NCI-H2196 (cell line): ENCODE results near the gene PDE9A.

Experiments
- DNase-seq: peaks from one replicate; lab custom pipeline; 2025; ENCODE audit not compliant: unreplicated experiment; lab: John Stamatoyannopoulos, UW

Gene PDE9A

DNA sequence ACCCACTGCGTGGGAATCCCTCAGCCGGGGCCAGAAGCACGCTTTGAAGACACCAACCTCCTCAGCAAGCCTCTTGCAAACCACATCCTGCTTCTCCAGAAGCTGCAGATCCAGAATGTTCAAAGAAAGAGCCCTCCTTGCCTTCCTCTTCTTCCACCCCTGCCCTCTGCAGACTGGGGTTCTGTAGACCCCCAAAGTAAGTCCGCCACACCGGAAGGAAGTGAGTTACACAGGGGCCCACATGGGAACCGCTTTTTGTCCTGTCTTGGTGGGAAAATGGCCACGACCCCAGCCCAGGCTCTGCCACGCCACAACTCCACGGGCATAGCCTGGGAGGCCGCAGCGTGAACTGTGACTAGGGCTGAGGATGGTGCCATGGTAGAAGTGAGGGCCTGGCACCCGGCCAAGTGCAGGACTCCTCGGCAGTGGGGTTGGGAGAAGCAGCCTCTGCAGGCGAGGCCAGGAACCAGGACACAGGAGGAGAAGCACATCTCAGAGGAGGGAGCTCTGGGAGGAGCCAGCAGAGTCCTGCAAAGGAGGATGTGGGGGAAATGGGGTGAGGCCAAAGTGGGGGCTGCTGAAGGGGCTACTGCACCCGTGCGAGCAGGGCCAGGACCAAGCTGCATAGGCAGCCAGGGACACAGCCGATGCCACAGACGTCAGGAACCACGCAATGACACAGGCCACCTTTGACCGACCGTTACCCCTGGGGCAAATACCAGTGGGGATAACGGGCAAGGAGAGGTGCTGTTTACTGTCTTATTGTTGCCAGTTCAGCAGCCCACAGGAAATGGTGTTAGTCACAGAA, 30.9 kb downstream of the PDE9A start:
- no peak for DNase-seq

DNA sequence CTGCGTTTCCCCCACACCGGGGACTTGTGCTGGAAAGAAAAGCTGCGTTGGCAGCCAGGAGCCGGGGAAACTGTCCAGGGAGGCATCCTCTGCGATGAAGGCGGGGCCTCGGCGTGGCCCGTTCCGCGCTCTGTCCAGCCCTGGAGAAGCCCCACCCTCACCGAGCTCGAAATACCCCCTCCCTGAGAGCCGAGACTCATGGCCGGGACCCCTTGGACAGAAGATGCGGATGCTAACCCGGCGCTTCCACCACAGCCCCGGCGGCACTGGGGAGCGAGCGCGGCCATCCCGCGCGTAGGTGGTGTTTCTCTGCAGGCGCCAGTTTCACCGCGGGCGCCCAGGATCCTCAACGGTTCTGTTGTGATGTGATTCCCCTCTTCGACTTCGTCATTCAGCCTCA, 31.6 kb downstream of the PDE9A start:
- no peak for DNase-seq

DNA sequence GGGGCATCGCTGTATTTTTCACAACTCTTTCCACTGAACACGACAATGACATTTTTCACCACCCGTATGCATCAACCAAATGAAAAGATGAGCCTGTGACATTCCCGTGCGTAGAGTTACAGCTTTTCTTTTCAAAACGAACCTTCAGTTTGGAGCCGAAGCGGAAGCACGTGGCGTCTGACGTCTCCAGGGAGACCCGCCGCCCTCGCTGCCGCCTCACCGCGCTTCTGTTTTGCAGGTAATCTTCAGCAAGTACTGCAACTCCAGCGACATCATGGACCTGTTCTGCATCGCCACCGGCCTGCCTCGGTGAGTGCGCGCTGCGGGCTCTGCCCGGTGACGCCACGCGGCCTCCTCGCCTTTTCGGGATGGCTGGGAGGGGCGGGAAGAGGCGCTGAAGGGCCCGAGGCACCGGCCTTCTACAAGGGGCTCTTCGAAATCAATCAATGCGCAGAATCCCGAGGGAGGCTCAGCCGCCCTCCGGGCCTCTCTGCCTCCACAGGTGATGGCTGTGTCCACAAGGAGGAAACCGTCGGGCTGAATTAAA, 32.6 kb downstream of the PDE9A start:
- DNase-seq = no peak

DNA sequence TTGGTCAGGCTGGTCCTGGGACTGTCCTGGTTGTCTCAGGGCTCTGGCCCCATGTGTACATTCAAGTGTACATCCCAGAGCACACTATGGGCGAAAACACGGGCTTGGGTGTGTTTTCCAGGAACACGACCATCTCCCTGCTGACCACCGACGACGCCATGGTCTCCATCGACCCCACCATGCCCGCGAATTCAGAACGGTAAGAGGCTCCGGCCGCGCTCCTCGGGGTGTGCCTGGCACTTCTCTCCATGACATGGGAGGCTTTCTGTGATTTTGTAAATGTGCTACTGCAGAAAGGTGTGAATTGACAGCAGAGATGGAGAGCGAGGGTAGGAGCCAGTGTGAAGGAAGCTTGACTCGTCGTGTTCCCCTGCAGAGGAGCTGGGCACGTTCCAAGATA, 34.4 kb downstream of the PDE9A start:
- DNase-seq = no peak

DNA sequence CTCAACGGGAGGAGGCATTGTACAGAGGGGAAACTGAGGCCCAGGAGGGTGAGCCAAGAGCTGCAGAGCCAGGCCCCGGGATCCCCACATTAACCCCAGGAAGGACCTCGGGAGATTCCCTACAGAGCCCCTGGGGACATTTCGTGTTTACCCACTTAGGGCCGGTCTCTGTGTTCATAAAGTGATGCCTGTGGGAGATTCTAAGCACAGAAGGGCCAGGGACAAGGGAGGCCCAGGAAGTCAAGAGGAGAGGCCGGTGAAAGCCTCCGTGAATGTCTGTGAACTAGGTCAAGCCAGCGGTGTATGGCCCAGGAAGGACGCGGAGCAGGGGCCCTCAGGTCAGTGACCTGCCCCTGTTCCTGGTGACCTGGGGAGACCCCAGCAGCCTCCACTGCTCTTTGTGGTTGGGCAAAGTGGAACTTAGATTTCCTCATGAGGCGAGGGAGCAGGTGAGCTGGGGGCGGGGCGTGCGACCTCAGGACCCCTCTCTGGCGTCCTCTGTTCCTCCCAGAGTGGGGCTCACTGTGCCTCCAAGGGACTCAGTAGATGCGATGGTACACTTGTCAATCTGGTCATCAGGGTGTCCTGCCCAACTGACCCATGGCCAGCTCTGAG, 34.9 kb downstream of the PDE9A start:
- DNase-seq = no peak

DNA sequence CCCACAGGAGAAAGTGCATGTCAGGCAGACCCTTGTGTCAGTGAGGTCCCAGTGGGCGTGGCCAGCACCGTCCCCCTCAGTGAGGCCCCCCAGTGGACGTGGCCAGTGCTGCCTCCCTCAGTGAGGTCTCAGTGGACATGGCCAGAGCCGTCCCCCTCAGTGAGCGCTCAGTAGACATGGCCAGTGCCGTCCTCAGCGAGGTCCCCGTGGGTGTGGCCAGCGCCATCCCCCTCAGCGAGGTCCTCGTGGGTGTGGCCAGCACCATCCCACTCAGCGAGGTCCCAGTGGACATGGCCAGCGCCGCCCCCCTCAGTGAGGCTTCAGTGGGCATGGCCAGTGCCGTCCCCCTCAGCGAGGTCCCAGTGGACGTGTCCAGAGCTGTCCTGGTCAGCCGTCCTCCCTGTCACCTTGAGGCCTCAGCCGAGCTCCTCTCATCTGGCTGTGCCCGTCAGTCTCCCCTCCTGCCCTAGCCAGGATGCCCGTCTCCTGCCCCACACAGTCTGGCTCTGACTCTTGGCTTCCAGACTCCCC, 35.5 kb downstream of the PDE9A start:
- DNase-seq = no peak

DNA sequence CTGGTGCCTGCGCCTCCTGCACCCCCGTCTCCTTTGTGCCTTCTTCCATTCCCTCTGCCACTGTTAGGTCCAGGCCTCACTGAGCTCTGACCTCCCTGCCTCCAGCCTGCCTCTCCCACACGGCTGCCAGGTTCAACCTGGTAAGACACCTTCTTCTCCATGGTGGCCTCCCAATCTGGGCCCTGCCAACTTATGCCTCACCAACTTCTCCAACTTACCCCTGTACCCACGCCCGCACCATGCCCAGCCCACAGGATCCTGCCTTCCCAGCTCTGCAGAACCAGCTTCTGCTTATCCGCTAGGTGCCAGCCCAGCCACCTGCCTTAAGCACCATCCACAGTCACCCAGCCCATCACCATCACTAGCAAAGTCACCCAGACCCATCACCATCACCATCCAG, 37.2 kb downstream of the PDE9A start:
- DNase-seq = no peak

DNA sequence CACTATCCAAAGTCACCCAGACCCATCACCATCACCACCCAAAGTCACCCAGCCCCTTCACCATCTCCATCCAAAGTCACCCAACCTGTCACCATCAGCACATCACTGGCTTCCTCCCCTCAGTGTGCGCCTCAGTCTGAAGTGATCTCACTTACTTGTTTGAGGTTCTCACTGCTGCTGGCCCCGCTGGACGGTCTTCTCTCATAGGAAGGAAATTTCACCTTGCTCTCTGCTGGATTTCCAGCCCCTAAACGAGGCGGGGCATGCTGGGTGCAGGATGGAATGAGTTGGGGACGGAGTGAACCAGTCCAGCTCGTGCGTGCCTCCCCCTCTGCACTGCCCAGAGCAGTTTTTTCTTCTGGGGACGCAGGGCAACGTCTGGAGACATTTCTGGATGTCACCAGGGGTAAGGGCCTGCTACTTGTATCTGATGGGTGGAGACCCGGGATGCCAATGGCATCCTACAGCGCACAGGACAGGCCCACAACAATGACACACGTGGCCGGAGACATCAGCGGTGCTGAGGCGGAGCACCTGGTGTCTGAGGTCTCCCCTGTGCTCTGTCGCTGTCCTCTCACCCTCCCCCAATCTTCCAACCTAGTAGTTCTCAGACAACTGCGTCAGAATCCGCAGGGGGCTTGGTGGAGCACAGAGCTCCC, 38.6 kb downstream of the PDE9A start:
- DNase-seq = no peak

DNA sequence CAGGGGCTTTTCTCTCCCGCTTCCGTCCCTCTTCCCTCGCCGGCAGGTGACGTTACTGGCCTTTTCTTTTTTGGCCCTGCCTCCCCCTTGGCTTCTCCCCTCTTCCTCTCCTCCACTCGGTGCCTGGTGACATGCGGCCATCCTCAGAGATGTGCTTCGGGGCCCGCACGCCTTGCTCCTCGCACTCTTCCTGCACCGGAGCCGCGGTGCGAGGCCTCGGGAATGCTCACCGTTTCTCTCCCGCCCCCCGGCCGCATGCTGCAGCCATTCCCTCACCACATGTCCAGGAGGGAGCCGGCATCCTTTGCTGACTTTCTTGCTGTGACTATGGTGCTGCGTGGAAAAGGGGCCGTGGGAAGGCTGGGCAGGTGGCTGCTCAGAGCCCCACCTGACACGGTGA, 39.3 kb downstream of the PDE9A start:
- no peak for DNase-seq

DNA sequence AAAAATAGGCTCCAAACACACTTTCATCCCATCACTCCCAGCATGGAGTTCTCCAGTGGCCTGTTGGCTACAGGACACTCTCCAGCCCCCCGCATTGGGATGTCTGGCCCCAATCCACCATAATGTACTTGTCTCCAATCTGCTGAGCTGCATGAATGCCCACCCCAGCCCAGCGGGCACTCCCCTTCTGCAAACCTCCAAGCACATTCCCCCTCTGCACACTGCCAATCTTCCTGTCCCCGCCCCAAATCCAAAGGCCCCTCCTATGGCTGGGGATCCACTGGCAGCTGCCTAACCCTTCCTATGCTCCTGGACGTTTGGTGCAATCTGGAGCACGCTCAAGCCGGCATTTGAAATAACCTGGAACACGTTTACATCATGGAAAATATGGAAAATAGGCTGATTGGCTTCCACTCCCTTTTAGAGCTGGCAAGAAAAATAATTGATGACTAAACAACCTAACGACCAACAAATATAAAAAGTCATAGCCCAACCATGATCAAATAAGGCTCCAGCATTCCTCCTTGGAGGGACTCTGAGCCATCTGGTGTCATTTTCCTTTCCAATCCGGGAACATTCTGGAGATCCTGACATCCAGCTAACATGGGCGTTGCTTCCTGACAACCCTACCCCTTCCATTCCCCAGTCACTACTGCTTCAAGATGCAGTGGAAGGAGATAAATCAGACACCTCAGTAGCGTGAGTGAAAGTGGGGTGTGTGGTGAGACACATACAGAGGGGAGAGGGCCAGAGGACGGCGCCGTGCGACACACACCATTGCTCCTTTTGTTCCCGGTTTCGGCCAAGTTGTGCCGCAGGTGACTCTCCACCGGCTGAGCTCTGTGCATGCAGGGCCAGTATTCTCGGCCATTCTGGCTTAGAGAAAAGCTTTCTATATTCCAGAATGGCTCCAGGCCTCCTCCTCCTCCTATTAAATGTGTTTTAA, 41.6 kb downstream of the PDE9A start:
- no peak for DNase-seq

DNA sequence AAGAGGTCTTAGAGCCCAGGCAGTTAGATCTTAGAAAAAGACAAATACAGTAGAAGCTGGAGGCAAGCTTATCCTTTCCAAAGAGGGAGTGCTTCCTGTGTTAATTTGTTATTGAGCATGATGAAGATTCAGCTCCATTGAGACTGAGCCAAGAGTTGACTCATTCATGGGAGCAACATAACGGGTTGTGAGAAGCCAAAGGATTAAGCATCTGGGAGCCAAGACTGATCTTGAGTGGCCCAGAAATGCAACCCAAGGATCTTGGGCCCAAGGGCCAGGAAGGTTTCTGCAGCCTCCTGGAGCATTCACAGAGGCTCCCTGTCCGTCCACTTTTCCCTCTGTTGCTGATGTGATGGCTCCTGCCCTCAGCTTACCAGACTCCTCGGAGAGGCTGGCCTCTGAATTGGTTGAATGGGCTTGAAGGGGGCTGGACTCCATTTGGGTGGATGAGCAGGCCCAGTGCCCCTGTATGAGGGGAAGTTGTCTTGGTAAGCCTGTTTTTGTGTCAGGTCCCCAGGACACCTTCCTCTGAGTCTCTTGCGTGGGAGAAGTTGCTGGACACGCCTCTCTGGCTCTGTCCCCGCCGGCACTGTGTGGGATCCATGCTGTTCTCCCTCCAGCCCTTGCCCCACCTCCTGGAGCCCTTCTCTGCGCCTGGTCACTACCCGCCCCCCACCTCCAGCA, 42.4 kb downstream of the PDE9A start:
- DNase-seq = no peak

DNA sequence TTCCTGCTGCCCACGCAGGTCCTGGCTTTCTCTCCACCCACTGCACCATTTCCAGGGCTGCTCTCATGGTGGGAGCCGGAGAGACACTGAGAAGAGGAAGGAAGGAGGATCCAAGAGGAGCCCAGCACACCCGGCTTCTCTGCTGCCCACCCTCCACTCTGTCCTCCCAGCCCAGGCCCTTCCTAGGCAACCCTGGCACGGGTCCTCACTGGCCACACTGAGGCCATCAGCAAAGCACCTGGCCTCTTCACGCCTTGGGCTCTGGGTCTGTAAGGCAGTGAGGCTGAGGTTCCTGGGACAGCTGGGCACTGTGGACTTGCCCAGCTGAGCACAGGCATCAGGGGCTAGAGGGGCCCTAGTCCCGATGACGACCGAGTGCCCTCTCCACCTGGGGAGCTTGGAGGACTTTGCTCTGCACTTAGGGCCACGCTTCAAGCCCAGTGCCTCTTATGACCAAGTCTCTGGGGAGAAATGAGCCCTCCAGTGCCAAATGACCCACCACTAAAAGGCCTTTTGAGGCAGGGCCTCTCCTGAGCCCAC, 43.1 kb downstream of the PDE9A start:
- no peak for DNase-seq

DNA sequence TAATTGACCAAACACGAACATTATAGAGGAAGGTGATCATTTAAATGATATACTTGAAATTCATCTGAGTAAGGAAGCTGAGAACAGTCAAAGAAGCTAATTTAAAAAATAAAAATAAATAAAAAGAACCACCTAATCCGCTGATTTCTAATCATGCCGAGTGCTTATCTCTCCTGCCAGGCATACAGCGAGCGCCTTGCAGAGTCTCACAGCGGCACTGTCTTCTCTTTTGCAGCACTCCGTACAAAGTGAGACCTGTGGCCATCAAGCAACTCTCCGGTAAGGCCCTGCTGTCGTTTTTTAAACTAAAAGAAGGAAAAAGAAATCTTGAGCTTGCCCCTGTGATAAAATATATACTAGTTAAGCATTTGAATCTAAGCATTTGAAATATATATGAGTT, 45.3 kb downstream of the PDE9A start:
- DNase-seq = no peak

DNA sequence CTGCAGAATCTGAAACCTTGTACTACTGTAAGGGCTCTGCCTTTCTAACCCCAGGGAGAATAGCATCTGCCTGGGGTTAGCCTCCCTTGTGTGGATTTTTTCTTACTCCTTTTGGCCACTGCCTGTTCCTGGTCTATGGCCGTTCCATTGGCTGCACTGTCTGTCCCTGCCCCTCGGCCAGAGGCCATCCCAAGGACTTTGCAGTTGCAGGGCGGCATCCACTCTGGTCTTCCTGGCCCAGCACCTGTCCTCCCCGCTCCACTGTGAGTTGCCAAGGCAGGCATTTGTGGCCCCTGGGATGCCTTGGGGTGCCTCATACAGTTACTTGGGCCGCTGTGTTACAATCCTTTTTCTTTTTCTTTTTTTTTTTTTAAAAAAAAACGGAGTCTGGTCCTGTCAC, 45.8 kb downstream of the PDE9A start:
- DNase-seq = no peak

DNA sequence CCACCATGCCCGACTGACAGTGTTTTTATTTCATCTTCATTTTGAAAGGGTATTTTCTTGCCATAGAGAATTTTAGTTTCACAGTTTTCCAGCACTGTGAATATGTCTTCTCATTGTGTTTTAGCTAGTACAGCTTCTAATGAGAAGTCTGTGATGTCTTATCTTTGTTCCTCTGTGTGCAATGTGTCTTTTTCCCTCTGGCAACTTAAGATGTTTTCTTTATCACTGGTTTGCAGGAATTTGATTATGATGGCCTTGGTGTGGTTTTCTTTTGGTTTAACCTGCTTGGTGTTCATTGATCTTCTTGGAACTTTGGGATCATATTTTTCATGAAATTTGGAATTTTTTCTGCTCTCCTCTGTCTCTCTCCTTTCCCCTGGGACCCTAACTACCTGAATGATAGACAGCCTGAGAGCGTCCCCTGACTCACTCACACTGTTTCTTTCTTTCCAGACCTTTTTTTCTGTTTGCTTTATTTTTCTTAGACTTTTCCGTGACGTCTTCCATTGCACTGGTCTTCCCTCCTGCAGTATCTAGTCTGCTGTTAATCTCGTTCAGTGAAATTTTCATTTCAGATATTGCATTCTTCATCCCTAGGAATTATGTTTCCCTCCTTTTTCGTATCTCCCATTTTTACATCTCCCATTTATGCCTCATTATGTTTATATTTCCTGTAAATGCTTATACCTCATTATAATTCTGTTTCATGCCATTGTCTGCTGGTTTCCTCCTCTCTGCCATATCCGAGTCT, 48.5 kb downstream of the PDE9A start:
- no peak for DNase-seq

DNA sequence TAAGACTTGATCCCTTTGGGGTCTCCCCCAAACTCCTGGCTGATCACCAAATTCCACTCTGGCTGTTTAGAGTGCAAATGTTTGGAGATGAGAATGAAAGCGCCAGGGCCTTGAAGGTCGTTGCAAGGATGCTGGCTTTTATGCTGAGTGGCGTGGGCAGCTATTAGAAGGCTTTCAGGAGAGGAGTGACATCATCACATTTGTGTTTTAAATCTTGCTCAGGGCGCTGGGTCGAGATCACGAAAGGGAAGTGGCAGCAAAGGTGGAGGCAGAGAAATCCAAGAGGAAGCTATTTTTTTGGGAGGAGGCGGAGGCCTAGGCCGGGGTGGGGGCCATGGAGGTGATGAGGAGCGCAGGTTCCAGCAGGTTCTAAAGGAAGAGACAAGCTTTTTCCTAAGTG, 49.3 kb downstream of the PDE9A start:
- DNase-seq = no peak

DNA sequence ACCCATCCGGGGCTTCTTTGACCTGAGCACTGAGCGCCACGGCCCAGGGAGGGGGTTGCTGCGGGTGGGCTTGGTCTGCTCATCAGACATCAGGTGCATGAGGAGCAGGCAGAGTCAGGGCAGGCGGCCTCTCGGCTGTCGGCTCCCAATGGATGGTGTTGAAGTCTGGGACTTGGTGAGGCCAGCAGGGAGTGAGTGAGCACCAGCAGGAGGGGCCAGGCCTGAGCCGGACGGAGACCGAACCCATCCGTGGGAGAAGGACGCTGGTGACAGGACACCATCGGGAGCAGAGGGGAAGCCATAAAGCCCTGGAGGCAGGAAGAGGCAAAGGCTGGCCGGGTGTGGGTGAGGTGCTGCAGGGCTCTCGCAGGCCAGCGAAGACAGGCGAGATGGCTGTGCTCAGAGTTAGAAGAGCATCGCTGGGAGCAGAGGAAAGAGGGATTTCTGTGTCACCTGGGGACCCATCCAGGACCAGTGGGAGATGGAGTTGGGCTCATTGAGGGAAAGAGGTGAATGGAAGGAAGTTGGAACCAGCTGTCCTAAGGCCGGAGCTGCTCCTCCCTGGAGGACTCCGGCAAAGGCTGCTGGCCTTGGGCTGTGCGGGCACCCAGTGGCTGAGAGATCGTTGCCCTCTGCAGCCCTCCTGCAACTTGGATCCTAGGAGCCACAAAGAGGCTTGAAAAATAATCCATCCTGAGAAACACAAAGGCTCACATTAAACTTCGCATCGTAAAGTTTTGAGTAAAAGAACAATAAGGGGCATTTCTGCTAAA, 49.9 kb downstream of the PDE9A start:
- DNase-seq = no peak

DNA sequence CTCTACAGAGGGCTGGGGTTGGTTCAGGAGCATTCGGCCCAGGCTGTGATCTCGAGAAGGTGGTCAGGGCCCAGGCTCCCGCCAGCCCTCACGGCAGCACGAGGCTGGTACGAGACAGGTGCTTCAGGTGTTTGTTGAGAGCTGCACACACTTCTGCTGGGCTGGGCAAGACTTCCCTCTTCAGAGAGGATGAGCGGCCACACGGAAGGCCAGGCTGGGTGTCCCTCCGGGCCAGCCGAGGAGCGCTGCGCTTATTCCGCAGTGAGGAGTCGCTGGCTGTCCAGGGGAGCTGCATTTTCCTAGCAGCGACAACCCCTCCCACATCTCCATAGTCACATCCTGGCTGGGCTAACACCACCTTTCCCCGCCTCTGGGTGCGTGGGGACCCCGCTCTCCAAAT, 50.5 kb downstream of the PDE9A start:
- no peak for DNase-seq
